WTC11 (cell line): ENCODE results near the gene ENTREP1.

Source experiments
- ATF2 ChIP-seq: sonication (generic); formaldehyde crosslinking; IDR thresholded peaks from 2 replicates; pipeline ENCODE4 v1.8.1; 2022; ENCODE audit warnings: low read depth, missing genetic modification reagents, borderline replicate concordance
- CTCF ChIP-seq: fragments of 200-600 bp; IDR thresholded peaks from 2 replicates; pipeline ENCODE4 v1.8.0; 2022; ENCODE audit warnings: antibody characterized with exemption
- EMX1 ChIP-seq: fragments of 250-450 bp; sonication (Bioruptor Pico); IDR thresholded peaks from 2 replicates; pipeline ENCODE4 v1.8.0; 2021; ENCODE audit warnings: mild to moderate bottlenecking
- HMGXB4 ChIP-seq: sonication (generic); formaldehyde crosslinking; IDR thresholded peaks from 2 replicates; pipeline ENCODE4 v1.8.1; 2023; ENCODE audit warnings: mild to moderate bottlenecking, moderate library complexity, missing genetic modification reagents
- JUN ChIP-seq: sonication (generic); formaldehyde crosslinking; IDR thresholded peaks from 2 replicates; pipeline ENCODE4 v1.8.0; 2023; ENCODE audit warnings: mild to moderate bottlenecking, missing genetic modification reagents
- NR1H2 ChIP-seq: sonication (generic); formaldehyde crosslinking; IDR thresholded peaks from 2 replicates; pipeline ENCODE4 v1.9.0; 2021; ENCODE audit warnings: mild to moderate bottlenecking, moderate library complexity, missing genetic modification reagents
- USF2 ChIP-seq: sonication (generic); formaldehyde crosslinking; IDR thresholded peaks from 2 replicates; pipeline ENCODE4 v1.8.1; 2023; ENCODE audit warnings: mild to moderate bottlenecking, missing genetic modification reagents, moderate library complexity

GRCh38 chr9:69357821-69358220, 32.8 kb downstream of the ENTREP1 start:
- TF ChIP-seq ATF2 (CRISPR knock-in tag) (no peak), CTCF (no peak), EMX1 (CRISPR knock-in tag) (no peak), NR1H2 (CRISPR knock-in tag) (no peak), HMGXB4 (no peak), JUN (CRISPR knock-in tag) (no peak), USF2 (CRISPR knock-in tag) (no peak)
